GM23248 (cell line): ENCODE results near the gene MCF2L.

Experiments
- EZH2 ChIP-seq: fragments of 200-600 bp; sonication (generic); IDR thresholded peaks from 2 replicates; pipeline ENCODE4 v1.6.1; 2018; ENCODE audit warnings: antibody characterized with exemption, mild to moderate bottlenecking; ENCODE audit not compliant: insufficient read depth, poor library complexity, severe bottlenecking
- EZH2phosphoT487 ChIP-seq: fragments of 200-600 bp; sonication (generic); IDR thresholded peaks from 2 replicates; pipeline ENCODE4 v1.6.1; 2018; ENCODE audit warnings: antibody characterized with exemption, moderate library complexity, mild to moderate bottlenecking, low read depth; ENCODE audit not compliant: insufficient read depth

- TF ChIP-seq EZH2phosphoT487 = no peak
- no peak for TF ChIP-seq EZH2
Observed at GRCh38 chr13:112974125-112974524, 5.1 kb downstream of the MCF2L start.
